Lower leg skin (tissue), 4 donors: ENCODE data around the gene HRH3. TPM values are rescaled to one million over a fixed set of nuclear protein-coding genes. Genes with fewer than 3 reads are reported as not detected.

Source experiments
- DNase-seq, 2 donors: peaks; one replicate each; pipeline ENCODE4 v3.0.0-alpha.2; 2019; ENCODE audit warnings: low spot score in 2 of 2
- H3K4me3 ChIP-seq: fragments of 200-600 bp; sonication (generic); 2 replicates; pipeline ENCODE4 v1.5.1; 2017; ENCODE audit warnings: mild to moderate bottlenecking, low read depth; ENCODE audit not compliant: poor library complexity, severe bottlenecking
- CTCF ChIP-seq, 3 donors: fragments of 450-650 bp; IDR thresholded peaks; one replicate each; pipeline ENCODE4 v1.5.1; 2016; ENCODE audit warnings: antibody characterized with exemption in 3 of 3, mild to moderate bottlenecking in 3 of 3, moderate library complexity in 2 of 3
- POLR2A ChIP-seq, 2 donors: fragments of 450-650 bp; IDR thresholded peaks; one replicate each; pipeline ENCODE4 v1.6.1; 2016 to 2017; ENCODE audit warnings: antibody characterized with exemption in 2 of 2, mild to moderate bottlenecking in 1 of 2, moderate library complexity in 1 of 2
- WGBS, 2 donors: methylation state at CpG; one replicate each; pipeline ENCODE4 v1.1.5; 2018; 5-methylcytosine and 5-hydroxymethylcytosine counted together
- intact Hi-C: fragments of 100-400 bp; cut with DNase I; formaldehyde crosslinking; loops from one replicate; pipeline ENCODE4 v1.15.0; 2023; ENCODE audit warnings: low total_unique reads
- total RNA-seq, 4 donors: library from RNA; depleted of rRNA; stranded (reverse); fragments of >200 nt; gene quantifications; one replicate each; pipeline ENCODE4 v1.1.0, GENCODE V29; 2016

HRH3 gene
- not detected for total RNA-seq

- H3K4me3 ChIP-seq, result no peak within 1 kb of the TSS
- TF ChIP-seq CTCF (IDR thresholded peaks at IDR 0.05), result no peak
- no peak for TF ChIP-seq POLR2A (IDR thresholded peaks at IDR 0.05)
- no peak for DNase-seq
- intact Hi-C loops, result no loop called here
- 0 to 1% methylated on average over 7 to 23 of the region's 84 CpGs for WGBS, 2 donors
Observed at GRCh38 chr20:62219992-62220665, at the start of gene HRH3. TSS of gene HRH3 (minus strand) at chr20:62220278. CDS start at chr20:62219970, 308 bp downstream.

GRCh38 chr20:62269871-62270270 lies 49.8 kb upstream of the HRH3 start:
- no peak overlapping the region for H3K4me3 ChIP-seq
- WGBS, 2 donors, result 92 to 94% methylated on average over 16 to 17 of the region's 17 CpGs
- no peak for DNase-seq
- intact Hi-C loops, result no loop called here
- no peak for TF ChIP-seq POLR2A (IDR thresholded peaks at IDR 0.05)
- no peak for TF ChIP-seq CTCF (IDR thresholded peaks at IDR 0.05)

- no peak overlapping the region for H3K4me3 ChIP-seq
- 87 to 94% methylated on average over 14 of the region's 14 CpGs for WGBS, 2 donors
- no peak for TF ChIP-seq POLR2A (IDR thresholded peaks at IDR 0.05)
- no peak for DNase-seq
- intact Hi-C loops, result no loop called here
Observed at GRCh38 chr20:62269378-62269777, 49.3 kb upstream of the HRH3 start.

- intact Hi-C loops, result no loop called here
- no peak for DNase-seq
- no peak for TF ChIP-seq POLR2A (IDR thresholded peaks at IDR 0.05)
- no peak for TF ChIP-seq CTCF (IDR thresholded peaks at IDR 0.05)
- WGBS, 2 donors, result 80 to 83% methylated on average over 7 of the region's 7 CpGs
- H3K4me3 ChIP-seq, result no peak overlapping the region
Observed at GRCh38 chr20:62268228-62268900, 48.3 kb upstream of the HRH3 start.

- no peak for DNase-seq
- TF ChIP-seq POLR2A (IDR thresholded peaks at IDR 0.05) (no peak), CTCF (IDR thresholded peaks at IDR 0.05) (no peak)
- intact Hi-C loops, result no loop called here
- WGBS, 2 donors, result 53 to 55% methylated on average over 10 of the region's 10 CpGs
- no peak overlapping the region for H3K4me3 ChIP-seq
Observed at GRCh38 chr20:62267543-62267942, 47.5 kb upstream of the HRH3 start.

- intact Hi-C loops, result no loop called here
- no peak for DNase-seq
- 62 to 76% methylated on average over 13 of the region's 13 CpGs for WGBS, 2 donors
- no peak overlapping the region for H3K4me3 ChIP-seq
- TF ChIP-seq CTCF (IDR thresholded peaks at IDR 0.05) (no peak), POLR2A (IDR thresholded peaks at IDR 0.05) (no peak)
Observed at GRCh38 chr20:62266851-62267250, 46.8 kb upstream of the HRH3 start.
